GM12872 (cell line): Measurements from ENCODE around the gene SNCAIP.

ENCODE experiments used
- CTCF ChIP-seq: IDR thresholded peaks from 3 replicates; pipeline ENCODE4 v1.5.1; 2011; ENCODE audit warnings: low read depth, mild to moderate bottlenecking, low read length, moderate library complexity; ENCODE audit not compliant: insufficient read depth

The SNCAIP gene

GRCh38 chr5:122401976-122402725, 90.1 kb downstream of the SNCAIP start:
- TF ChIP-seq CTCF = no peak

GRCh38 chr5:122402955-122403685, 91.1 kb downstream of the SNCAIP start:
- TF ChIP-seq CTCF = no peak

- no peak for TF ChIP-seq CTCF
These were observed 92.0 kb downstream of the SNCAIP start for GRCh38 chr5:122404018-122404417.

- TF ChIP-seq CTCF = no peak
These were observed 92.8 kb downstream of the SNCAIP start for GRCh38 chr5:122404653-122405362.

- no peak for TF ChIP-seq CTCF
These were observed 93.7 kb downstream of the SNCAIP start for GRCh38 chr5:122405751-122406150.

- TF ChIP-seq CTCF = no peak
These were observed 94.1 kb downstream of the SNCAIP start for GRCh38 chr5:122406181-122406580.

GRCh38 chr5:122408592-122409224, 96.7 kb downstream of the SNCAIP start:
- no peak for TF ChIP-seq CTCF
